Fibroblast of lung (primary cell): ENCODE data around the gene ASTN2.

ENCODE experiments used
- CTCF ChIP-seq, 2 donors: IDR thresholded peaks in 1 of 2; conservative IDR thresholded peaks in 1 of 2; 1 replicate in 1 of 2; 2 replicates in 1 of 2; pipeline ENCODE4 v1.5.1; 2011 to 2012; ENCODE audit warnings: low read length in 2 of 2, control low read depth in 1 of 2, inconsistent platforms in 1 of 2, low read depth in 1 of 2, mild to moderate bottlenecking in 1 of 2
- EZH2 ChIP-seq: IDR thresholded peaks from 2 replicates; pipeline ENCODE4 v1.5.1; 2012; ENCODE audit warnings: low read length, control low read depth, mild to moderate bottlenecking; ENCODE audit errors: missing control alignments

GRCh38 chr9:116499986-116500871 is 914.6 kb downstream of the ASTN2 start:
- TF ChIP-seq CTCF (conservative IDR thresholded peaks at IDR 0.05 in 1 of 2, IDR thresholded peaks at IDR 0.05 in 1 of 2; ENCODE audit: low read depth in 1 of 2, low read length in 2 of 2) (no peak), EZH2 (no peak)
